ENCODE results near the gene KLHL29. TPM values are rescaled to one million over a fixed set of nuclear protein-coding genes. Genes with fewer than 3 reads are reported as not detected.

Gene KLHL29
- total and polyA plus RNA-seq, 2 of the 13 experiments (the other 11 are each of a cell fraction or from before 2014, with no cell fraction given): 0.01 TPM; not detected in 1

DNA sequence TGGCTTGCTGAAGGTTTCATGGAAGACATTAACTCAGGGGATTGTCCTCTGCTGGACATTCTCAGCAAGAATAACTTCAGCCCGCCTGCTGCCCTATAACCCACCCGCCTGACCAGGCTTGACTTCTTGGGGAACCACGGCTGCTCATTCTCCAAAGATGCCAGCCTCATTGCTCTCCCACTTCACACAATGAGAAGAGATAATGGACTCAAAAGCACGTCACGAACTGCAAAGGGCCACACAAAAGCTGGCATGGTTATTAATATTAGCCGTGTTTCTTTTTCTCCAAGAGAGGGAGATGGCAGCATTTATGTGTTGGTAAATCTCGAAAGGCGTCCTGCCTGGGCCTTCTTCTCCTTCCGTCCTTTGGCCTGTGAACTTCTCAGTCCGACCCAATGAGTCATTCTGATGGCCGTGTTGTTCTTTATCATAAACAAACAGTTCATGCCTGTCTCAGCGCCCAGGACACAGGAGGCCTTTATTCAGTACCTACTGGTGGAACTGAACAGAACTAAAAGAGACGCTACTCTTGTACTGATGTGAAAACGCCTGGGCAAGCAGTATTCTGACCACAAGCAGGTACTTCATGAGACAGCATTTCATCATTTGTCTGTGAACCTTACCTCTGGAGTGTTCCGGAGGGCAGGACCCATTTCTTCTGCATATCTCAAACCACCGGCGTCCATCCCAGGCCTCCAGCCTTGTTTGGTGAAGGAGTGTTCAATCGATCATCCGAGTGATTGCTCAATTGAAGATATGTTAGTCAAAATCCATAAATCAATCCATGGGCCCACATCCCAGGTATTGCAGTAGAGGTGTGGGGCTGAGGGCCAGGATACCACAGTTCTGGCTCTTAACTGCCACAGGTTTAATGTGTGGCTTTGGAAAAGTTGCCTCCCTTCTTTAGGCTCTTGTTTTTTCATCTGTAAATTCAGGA, 25.1 kb upstream of the KLHL29 start (continued):
- TF ChIP-seq HDAC1 (CRISPR knock-in tag; IDR thresholded peaks at IDR 0.05): 0 out of 2 replicates have a peak, but pooled peaks have one; percentile 58
- TF ChIP-seq NFE2L1 (CRISPR knock-in tag; IDR thresholded peaks at IDR 0.05; ENCODE audit: borderline replicate concordance): no peak
- no peak for TF ChIP-seq ELF1 (CRISPR knock-in tag; IDR thresholded peaks at IDR 0.05)
- TF ChIP-seq DMAP1 (CRISPR knock-in tag; IDR thresholded peaks at IDR 0.05): peak; percentile 12; the same call in 1 of the 2 replicates
- TF ChIP-seq FOXO1 (CRISPR knock-in tag; IDR thresholded peaks at IDR 0.05): 0 out of 2 replicates have a peak, but pooled peaks have one; percentile 13
- TF ChIP-seq NPAS2 (CRISPR knock-in tag; IDR thresholded peaks at IDR 0.05; ENCODE audit: borderline replicate concordance): no peak
- TF ChIP-seq, protein P1, sequence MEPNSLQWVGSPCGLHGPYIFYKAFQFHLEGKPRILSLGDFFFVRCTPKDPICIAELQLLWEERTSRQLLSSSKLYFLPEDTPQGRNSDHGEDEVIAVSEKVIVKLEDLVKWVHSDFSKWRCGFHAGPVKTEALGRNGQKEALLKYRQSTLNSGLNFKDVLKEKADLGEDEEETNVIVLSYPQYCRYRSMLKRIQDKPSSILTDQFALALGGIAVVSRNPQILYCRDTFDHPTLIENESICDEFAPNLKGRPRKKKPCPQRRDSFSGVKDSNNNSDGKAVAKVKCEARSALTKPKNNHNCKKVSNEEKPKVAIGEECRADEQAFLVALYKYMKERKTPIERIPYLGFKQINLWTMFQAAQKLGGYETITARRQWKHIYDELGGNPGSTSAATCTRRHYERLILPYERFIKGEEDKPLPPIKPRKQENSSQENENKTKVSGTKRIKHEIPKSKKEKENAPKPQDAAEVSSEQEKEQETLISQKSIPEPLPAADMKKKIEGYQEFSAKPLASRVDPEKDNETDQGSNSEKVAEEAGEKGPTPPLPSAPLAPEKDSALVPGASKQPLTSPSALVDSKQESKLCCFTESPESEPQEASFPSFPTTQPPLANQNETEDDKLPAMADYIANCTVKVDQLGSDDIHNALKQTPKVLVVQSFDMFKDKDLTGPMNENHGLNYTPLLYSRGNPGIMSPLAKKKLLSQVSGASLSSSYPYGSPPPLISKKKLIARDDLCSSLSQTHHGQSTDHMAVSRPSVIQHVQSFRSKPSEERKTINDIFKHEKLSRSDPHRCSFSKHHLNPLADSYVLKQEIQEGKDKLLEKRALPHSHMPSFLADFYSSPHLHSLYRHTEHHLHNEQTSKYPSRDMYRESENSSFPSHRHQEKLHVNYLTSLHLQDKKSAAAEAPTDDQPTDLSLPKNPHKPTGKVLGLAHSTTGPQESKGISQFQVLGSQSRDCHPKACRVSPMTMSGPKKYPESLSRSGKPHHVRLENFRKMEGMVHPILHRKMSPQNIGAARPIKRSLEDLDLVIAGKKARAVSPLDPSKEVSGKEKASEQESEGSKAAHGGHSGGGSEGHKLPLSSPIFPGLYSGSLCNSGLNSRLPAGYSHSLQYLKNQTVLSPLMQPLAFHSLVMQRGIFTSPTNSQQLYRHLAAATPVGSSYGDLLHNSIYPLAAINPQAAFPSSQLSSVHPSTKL (CRISPR knock-in tag; IDR thresholded peaks at IDR 0.05): peak; percentile 76
- TF ChIP-seq, protein P2, sequence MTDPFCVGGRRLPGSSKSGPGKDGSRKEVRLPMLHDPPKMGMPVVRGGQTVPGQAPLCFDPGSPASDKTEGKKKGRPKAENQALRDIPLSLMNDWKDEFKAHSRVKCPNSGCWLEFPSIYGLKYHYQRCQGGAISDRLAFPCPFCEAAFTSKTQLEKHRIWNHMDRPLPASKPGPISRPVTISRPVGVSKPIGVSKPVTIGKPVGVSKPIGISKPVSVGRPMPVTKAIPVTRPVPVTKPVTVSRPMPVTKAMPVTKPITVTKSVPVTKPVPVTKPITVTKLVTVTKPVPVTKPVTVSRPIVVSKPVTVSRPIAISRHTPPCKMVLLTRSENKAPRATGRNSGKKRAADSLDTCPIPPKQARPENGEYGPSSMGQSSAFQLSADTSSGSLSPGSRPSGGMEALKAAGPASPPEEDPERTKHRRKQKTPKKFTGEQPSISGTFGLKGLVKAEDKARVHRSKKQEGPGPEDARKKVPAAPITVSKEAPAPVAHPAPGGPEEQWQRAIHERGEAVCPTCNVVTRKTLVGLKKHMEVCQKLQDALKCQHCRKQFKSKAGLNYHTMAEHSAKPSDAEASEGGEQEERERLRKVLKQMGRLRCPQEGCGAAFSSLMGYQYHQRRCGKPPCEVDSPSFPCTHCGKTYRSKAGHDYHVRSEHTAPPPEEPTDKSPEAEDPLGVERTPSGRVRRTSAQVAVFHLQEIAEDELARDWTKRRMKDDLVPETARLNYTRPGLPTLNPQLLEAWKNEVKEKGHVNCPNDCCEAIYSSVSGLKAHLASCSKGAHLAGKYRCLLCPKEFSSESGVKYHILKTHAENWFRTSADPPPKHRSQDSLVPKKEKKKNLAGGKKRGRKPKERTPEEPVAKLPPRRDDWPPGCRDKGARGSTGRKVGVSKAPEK (CRISPR knock-in tag; IDR thresholded peaks at IDR 0.05; ENCODE audit: borderline replicate concordance): no peak
- TF ChIP-seq CCDC6 (CRISPR knock-in tag; IDR thresholded peaks at IDR 0.05): 0 out of 2 replicates have a peak, but pooled peaks have one; percentile 56
- TF ChIP-seq ARID2 (CRISPR knock-in tag; IDR thresholded peaks at IDR 0.05; ENCODE audit: borderline replicate concordance): no peak
- TF ChIP-seq KDM5B (CRISPR knock-in tag; IDR thresholded peaks at IDR 0.05; ENCODE audit: borderline replicate concordance): 0 out of 2 replicates have a peak, but pooled peaks have one; percentile 34
- 0 out of 2 replicates have a peak, but pooled peaks have one; percentile 32 for TF ChIP-seq GFI1 (CRISPR knock-in tag; IDR thresholded peaks at IDR 0.05; ENCODE audit: borderline replicate concordance)
- TF ChIP-seq RBM22 (optimal IDR thresholded peaks at IDR 0.05; ENCODE audit: low read length): no peak
- no peak for TF ChIP-seq SOX13 (IDR thresholded peaks at IDR 0.05)
- TF ChIP-seq SOX13 (CRISPR knock-in tag; conservative IDR thresholded peaks at IDR 0.05 in 1 of 2, IDR thresholded peaks at IDR 0.05 in 1 of 2): peak in 1 of 2 experiments; percentile 41; a peak in 1 of 4 replicates
- TF ChIP-seq, protein P3, sequence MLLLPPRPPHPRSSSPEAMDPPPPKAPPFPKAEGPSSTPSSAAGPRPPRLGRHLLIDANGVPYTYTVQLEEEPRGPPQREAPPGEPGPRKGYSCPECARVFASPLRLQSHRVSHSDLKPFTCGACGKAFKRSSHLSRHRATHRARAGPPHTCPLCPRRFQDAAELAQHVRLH (CRISPR knock-in tag; IDR thresholded peaks at IDR 0.05; ENCODE audit: borderline replicate concordance, low read depth): no peak
- TF ChIP-seq, protein P4, sequence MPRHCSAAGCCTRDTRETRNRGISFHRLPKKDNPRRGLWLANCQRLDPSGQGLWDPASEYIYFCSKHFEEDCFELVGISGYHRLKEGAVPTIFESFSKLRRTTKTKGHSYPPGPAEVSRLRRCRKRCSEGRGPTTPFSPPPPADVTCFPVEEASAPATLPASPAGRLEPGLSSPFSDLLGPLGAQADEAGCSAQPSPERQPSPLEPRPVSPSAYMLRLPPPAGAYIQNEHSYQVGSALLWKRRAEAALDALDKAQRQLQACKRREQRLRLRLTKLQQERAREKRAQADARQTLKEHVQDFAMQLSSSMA (CRISPR knock-in tag; IDR thresholded peaks at IDR 0.05): no peak
- TF ChIP-seq, protein P5, sequence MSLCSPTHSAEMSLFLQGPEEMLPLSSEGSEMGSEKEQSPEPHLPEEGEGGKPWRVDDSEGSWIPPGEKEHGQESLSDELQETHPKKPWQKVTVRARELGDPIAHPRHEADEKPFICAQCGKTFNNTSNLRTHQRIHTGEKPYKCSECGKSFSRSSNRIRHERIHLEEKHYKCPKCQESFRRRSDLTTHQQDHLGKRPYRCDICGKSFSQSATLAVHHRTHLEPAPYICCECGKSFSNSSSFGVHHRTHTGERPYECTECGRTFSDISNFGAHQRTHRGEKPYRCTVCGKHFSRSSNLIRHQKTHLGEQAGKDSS (CRISPR knock-in tag; IDR thresholded peaks at IDR 0.05; ENCODE audit: borderline replicate concordance, low read depth): no peak

Data from HepG2 (cell line).